HG02678 (cell line): ENCODE measurements around the gene MYBL2.
A peak's percentile ranks its signal among the peaks of the same experiment; 100 is the strongest.

Source experiments
- ATAC-seq: cut with Tn5 transposase; IDR thresholded peaks from one replicate; pipeline ENCODE4 v1.9.1; 2021; ENCODE audit warnings: mild to moderate bottlenecking, moderate library complexity; ENCODE audit not compliant: unreplicated experiment

The MYBL2 gene

GRCh38 chr20:43681991-43682410, 15.1 kb downstream of the MYBL2 start:
- peak; percentile 93 for ATAC-seq

GRCh38 chr20:43682446-43682845, 15.5 kb downstream of the MYBL2 start:
- peak; percentile 26 for ATAC-seq

DNA sequence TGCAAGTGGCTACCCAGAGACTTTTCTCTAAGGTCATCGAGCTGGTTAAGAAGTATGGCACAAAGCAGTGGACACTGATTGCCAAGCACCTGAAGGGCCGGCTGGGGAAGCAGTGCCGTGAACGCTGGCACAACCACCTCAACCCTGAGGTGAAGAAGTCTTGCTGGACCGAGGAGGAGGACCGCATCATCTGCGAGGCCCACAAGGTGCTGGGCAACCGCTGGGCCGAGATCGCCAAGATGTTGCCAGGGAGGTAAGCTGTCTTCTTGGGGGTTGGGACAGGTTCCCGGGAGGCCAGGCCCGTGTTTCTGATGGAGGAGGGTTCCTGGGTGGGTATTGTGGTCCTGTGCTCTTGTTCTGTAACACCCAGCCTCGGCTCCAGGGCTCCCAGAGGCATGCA, 19.9 kb downstream of the MYBL2 start:
- no peak for ATAC-seq

DNA sequence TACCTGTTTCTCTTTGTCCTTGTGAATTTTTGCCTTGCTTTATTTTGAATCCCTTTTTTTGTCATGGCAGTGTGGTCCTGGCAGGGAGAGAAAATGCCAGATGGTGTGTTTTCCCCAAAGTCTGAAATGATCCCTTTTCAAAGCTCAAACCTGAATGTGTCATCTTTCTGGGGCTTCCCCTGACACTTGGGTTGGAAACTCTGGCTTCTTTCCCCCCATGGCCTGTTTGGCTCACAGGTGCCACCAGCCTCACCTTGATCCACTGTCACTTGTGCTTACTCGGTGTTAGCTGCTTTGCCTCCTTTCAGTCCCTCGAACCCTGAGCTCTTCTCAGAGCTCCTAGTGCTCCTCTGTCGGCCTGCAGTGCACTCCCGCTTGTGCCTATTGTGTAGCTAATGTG, 22.3 kb downstream of the MYBL2 start:
- ATAC-seq: no peak

GRCh38 chr20:43690943-43691598, 24.2 kb downstream of the MYBL2 start:
- ATAC-seq: no peak

DNA sequence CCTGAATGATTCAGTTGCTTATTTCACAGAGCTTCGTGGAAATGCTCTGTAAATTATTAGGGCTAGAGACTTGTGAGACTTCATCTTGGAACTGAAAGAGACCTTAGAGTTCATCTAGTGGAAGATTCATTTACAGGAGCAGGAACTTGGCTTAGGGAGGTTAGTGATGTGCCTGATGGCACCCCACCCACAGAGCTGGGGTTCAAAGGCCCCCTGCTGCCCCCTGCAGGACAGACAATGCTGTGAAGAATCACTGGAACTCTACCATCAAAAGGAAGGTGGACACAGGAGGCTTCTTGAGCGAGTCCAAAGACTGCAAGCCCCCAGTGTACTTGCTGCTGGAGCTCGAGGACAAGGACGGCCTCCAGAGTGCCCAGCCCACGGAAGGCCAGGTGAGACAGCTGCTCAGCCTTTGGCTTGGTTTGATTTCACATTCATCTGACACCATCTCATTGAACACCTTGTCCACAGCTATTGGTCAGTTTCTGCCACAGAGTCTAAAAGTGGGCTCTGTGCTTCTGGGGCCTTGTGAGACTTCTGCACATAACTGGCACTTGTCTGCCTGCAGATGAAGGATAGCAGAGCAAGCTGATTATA, 25.1 kb downstream of the MYBL2 start:
- no peak for ATAC-seq

DNA sequence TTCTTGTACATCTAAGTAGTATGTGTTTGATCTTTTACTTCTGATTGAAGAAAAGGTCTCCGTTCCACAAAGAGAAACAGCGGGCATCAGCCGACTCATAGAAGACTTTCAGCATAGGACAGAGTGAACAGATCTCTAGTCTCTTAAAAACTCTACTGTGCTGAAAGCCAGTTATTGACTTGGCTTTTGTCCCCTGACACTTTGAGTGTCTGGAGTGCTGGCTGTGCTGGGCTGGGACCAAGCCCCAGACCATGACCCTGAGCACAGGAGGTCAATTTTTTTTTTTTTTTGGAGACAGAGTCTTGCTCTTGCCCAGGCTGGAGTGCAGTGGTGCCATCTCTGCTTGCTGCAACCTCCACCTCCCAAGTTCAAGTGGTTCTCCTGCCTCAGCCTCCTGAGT, 27.8 kb downstream of the MYBL2 start:
- ATAC-seq: no peak

GRCh38 chr20:43695571-43695970, 28.7 kb downstream of the MYBL2 start:
- ATAC-seq: no peak

DNA sequence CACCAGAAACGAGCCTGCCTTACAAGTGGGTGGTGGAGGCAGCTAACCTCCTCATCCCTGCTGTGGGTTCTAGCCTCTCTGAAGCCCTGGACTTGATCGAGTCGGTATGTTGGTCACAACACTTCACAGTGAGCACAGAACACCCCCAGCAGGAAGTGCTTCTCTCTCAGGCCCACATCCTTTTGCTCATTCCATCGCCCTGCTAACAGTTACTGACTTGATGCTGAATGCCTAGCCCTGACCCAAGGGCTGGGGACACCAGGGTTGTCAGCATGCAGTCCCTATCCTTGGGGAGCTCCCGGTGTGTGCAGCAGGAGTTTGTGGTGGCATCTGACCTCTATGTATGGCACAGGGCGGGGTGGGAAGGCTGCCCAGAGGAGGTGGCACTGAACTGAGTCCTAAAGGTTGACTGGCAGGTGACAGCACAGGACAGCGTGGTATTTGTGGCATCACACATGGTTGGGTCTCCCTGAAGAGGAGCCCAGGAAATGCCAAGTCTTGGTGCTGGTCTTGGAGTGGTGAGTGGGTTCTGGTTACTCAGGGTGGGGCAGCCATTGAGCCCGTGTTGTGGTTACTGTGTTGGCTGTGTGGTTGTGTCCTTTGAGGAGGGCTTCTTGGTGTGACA, 33.1 kb downstream of the MYBL2 start:
- ATAC-seq: no peak

GRCh38 chr20:43700627-43701026, 33.7 kb downstream of the MYBL2 start:
- no peak for ATAC-seq

DNA sequence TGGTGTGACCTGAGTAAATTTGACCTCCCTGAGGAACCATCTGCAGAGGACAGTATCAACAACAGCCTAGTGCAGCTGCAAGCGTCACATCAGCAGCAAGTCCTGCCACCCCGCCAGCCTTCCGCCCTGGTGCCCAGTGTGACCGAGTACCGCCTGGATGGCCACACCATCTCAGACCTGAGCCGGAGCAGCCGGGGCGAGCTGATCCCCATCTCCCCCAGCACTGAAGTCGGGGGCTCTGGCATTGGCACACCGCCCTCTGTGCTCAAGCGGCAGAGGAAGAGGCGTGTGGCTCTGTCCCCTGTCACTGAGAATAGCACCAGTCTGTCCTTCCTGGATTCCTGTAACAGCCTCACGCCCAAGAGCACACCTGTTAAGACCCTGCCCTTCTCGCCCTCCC, 35.6 kb downstream of the MYBL2 start:
- no peak for ATAC-seq

DNA sequence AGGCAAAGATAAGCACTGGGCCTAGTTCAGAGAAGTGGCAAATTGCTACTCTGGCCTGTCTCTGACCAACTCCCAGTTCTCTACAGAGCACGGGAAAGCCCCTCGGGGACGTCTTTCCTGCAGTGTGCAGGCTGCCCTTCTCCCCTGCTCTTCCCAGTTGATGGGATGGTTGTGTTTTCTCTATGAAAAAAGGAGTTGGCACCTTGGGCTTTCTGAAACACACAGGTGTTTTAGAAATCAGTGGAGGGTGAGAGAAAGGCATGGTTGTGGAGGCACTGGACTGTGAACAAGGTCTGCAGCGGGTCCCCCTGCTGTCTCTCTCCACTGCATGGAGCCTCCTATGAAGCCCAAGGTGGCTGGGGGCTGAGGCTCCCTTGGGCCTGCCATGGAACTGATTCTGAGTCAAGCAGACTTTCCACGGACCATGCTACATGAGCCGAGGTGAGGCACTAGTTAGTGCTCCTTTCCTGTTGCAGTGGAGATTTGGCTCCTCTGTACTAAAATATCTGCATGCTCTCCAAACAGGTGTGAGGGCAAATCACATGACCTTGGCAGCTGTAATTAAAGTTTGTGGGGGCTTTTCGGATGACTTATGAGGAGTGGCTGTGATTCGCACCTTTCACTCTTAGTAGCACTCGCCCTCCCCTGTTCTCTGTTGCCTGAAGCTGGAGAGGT, 43.6 kb downstream of the MYBL2 start:
- peak; percentile 72 for ATAC-seq

- ATAC-seq: peak; percentile 13
These were observed 44.3 kb downstream of the MYBL2 start for GRCh38 chr20:43711098-43711654.

DNA sequence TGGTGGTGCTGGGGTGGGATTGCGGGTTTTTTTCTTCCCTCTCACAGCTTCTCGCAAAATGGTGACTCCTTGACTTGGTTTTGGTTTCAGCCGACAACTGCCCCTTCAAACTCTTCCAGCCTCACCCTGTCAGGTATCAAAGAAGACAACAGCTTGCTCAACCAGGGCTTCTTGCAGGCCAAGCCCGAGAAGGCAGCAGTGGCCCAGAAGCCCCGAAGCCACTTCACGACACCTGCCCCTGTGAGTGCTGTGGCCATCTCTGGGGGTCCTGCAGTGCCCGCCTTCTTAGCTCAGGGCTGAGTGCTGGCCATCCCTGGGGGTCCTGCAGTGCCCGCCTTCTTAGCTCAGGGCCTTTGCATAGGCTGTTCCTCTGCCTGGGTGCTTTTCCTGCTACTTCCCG, 48.1 kb downstream of the MYBL2 start:
- ATAC-seq: no peak

DNA sequence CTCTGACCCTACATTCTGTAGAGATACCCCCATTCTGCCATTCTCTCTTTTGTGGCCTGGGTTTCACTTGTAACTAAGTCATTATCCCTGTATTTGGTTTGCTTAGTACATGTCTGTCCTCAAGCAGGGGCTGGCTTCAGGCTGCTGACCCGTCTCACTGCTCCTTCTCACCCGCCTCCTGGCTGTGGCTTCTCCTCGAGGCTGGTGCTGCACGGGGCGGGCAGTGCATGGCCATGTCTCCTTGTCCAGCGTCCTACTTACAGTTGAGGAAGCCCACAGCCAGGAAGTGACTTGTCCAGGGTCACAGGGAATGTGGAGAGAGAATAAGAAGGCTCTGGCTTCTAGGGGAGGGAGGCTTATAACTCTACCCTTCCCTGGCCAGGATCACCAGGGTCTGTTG, 48.6 kb downstream of the MYBL2 start:
- ATAC-seq: no peak

GRCh38 chr20:43716123-43716522, 49.2 kb downstream of the MYBL2 start:
- ATAC-seq: no peak

DNA sequence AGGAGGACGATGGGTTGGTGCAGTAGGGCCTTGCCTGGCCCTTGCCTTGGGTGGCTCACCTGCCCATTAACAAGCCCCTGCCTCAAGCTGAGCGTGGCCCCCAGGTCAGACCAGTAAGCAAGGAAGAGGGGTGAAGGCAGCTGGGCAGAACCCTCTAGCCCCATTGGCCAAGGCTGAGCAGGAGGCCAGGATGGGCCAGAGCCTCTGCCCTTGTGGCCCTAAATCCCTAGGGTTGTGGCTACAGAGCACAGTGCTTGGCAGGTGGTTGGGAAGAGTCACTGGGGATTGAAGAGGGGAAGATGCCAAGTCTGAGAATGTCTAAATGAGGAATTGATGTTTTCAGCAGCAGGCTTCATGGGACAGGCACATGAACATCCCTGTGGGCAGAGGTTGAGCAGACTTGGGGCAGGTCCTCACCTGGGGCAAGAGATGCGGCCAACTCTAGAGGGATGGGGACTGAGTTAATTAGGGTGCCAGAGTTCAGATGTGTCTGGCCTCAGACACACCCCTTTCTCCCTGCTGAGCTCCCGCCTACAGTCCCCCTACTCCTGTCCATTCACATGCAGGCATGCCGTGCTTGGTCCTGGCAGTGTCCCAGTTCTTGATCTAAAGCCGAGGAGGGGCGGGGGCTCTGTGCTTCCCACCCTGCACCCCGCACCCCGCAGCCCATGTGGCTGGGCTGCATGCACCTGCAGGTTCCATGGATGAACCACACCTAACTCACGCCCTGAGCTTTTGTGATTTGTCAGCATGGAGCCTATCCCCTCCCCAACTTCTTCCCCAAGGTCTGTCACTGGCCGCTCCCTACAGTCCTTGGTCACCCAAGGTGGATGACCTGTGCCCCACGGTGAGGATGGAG, 50.1 kb downstream of the MYBL2 start:
- ATAC-seq: no peak

DNA sequence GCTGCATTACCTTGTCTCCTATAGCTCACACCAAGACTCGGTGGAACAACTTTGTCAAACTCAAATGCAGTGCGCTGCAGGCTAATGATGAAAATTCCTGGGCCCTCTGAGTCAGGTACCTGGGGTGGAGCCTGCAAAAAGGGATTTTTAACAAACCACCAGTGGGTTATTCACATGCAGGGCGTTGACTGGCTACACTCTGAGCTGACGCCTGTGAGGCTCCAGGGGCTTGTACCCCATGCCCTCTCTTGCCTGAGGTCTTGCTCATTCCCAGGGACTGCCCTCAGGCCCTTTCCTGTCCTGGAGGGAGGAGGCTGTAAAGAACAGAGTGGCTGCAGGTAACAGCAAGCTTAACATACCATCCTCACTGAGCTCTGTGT, 50.7 kb downstream of the MYBL2 start:
- no peak for ATAC-seq

DNA sequence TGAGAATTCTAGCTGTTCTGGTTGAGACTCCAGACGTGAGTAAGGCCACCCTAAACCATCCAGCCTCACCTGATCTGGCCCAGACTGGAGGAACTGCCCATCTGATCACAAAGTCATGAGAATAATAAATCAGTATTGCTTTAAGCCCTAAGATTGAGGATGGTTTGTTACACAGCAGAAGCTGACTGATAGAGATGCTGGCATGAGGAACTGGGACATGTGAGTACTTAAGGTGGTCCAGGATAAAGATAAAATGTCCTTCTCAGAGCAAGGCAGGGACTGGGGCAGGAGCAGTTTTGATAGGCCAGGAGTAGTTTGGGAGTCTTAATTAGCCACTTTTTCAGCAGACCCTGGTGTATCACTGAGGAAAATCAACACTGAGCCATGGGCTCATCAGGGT, 53.1 kb downstream of the MYBL2 start:
- ATAC-seq: no peak

- no peak for ATAC-seq
These were observed 54.1 kb downstream of the MYBL2 start for GRCh38 chr20:43721097-43721428.
